Upper lobe of left lung (tissue), 6 donors: Measurements from ENCODE around the gene NEK11. TPM values are rescaled to one million over a fixed set of nuclear protein-coding genes. Genes with fewer than 3 reads are reported as not detected.

Experiments
- ATAC-seq, 2 donors: fragments of 200-7000 bp; cut with Tn5 transposase; one replicate each; pipeline ENCODE4 v1.9.1; 2022; ENCODE audit warnings: mild to moderate bottlenecking in 2 of 2, moderate library complexity in 2 of 2; ENCODE audit not compliant: low FRiP score in 2 of 2
- DNase-seq, 2 donors: peaks; one replicate each; pipeline ENCODE4 v3.0.0-alpha.2; 2019 to 2020
- H3K27ac ChIP-seq, 4 donors: fragments of 200-600 bp; sonication (generic); one replicate each; pipeline ENCODE4 v1.5.1; 2016 to 2019
- H3K27me3 ChIP-seq, 4 donors: fragments of 200-600 bp; sonication (generic); one replicate each; pipeline ENCODE4 v1.5.1; 2017 to 2019
- H3K36me3 ChIP-seq, 4 donors: fragments of 200-600 bp; sonication (generic); one replicate each; pipeline ENCODE4 v1.5.1; 2016 to 2019
- H3K4me1 ChIP-seq, 4 donors: fragments of 200-600 bp; sonication (generic); one replicate each; pipeline ENCODE4 v1.5.1; 2018 to 2019
- H3K4me3 ChIP-seq, 4 donors: fragments of 200-600 bp; sonication (generic); one replicate each; pipeline ENCODE4 v1.5.1; 2017 to 2019; ENCODE audit warnings: mild to moderate bottlenecking in 2 of 4, moderate library complexity in 1 of 4
- H3K9me3 ChIP-seq, 4 donors: fragments of 200-600 bp; sonication (generic); one replicate each; pipeline ENCODE4 v1.5.1; 2018 to 2019
- EP300 ChIP-seq, 4 donors: sonication (generic); formaldehyde crosslinking; IDR thresholded peaks; one replicate each; pipeline ENCODE4 v1.5.1; 2017; ENCODE audit warnings: antibody characterized with exemption in 4 of 4, control low read depth in 2 of 4
- POLR2A ChIP-seq, 4 donors: fragments of 450-650 bp; IDR thresholded peaks; one replicate each; pipeline ENCODE4 v1.5.1; 2016 to 2017; ENCODE audit warnings: antibody characterized with exemption in 4 of 4, mild to moderate bottlenecking in 2 of 4
- POLR2AphosphoS5 ChIP-seq, 2 donors: sonication (generic); formaldehyde crosslinking; IDR thresholded peaks; one replicate each; pipeline ENCODE4 v1.5.1; 2017; ENCODE audit warnings: antibody characterized with exemption in 2 of 2
- WGBS, 2 donors: methylation state at CpG; one replicate each; pipeline ENCODE4 v1.1.5; 2017 to 2018; 5-methylcytosine and 5-hydroxymethylcytosine counted together
- total RNA-seq, 6 donors: library from RNA; depleted of rRNA in 4 of 6; stranded (reverse); fragments of >200 nt in 4 of 6; gene quantifications; one replicate each; pipeline versions ENCODE4 v1.1.0 to v1.2.1, GENCODE V29; 2016 to 2021
- TF ChIP-seq, protein P1 (sequence below), 6 experiments: fragments of 450-650 bp in 4 of 6; fragments of 200-600 bp in 2 of 6; sonication (generic) in 2 of 6; IDR thresholded peaks; one replicate each; pipeline ENCODE4 v1.5.1; 2016 to 2019; ENCODE audit warnings: antibody characterized with exemption in 6 of 6
- donor health status: DM: no; HTN: no; CAD: no; lungs with moderate emphysema.
- donor health status: DM: no; HTN: yes; CAD: no; lungs with severe emphysema.

Gene NEK11
- total RNA-seq, 6 donors from 2014 or later: 2.4 to 40.4 (median 14.6) TPM

DNA sequence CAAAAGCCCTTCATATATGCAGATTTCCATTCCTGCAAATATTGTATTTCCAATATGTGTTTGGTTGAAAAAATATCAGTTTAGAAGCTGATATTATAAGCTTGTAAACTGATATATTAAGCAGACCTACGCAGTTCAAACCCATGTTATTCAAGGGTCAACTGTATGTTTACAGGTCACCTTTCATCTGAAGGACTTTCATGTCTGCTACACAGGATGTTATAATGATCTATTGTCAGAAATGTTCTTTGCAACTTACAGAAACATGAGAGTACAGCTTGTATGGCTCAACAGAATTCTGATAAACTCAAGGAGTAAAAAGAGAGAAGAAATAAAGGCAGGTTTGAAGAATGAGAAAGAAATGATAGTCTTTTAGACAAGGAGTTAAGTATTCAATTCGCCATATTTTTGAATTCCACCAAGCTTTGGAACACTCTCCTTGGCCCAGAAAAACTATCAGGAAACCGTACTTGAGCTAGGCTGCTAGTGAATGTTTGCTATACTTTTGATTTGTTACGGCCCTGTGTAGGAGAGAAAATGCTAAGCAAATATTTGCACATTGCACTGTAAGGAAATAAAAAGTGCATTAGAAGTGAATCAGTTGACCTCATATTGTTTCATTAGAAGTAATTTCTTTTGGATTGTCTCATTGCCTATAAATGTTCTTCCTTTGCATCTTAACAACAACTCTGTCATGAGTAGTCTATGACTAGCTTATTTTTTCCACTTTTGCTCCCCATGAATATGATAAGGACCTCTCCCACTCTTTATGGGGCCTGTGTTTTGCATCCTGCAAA is 81.2 kb downstream of the NEK11 start:
- DNase-seq (no peak), ATAC-seq (no peak)
- WGBS, 2 donors: 51 to 57% methylated on average over 4 of the region's 4 CpGs
- H3K4me1 ChIP-seq: no peaks in the 10 kb centered on the region
- no peaks in the 10 kb centered on the region for H3K27me3 ChIP-seq
- no peak overlapping the region for H3K27ac ChIP-seq
- TF ChIP-seq POLR2A (IDR thresholded peaks at IDR 0.05): no peak
- TF ChIP-seq EP300 (IDR thresholded peaks at IDR 0.05): no peak
- TF ChIP-seq, protein P1, sequence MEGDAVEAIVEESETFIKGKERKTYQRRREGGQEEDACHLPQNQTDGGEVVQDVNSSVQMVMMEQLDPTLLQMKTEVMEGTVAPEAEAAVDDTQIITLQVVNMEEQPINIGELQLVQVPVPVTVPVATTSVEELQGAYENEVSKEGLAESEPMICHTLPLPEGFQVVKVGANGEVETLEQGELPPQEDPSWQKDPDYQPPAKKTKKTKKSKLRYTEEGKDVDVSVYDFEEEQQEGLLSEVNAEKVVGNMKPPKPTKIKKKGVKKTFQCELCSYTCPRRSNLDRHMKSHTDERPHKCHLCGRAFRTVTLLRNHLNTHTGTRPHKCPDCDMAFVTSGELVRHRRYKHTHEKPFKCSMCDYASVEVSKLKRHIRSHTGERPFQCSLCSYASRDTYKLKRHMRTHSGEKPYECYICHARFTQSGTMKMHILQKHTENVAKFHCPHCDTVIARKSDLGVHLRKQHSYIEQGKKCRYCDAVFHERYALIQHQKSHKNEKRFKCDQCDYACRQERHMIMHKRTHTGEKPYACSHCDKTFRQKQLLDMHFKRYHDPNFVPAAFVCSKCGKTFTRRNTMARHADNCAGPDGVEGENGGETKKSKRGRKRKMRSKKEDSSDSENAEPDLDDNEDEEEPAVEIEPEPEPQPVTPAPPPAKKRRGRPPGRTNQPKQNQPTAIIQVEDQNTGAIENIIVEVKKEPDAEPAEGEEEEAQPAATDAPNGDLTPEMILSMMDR (IDR thresholded peaks at IDR 0.05): no peak
- TF ChIP-seq POLR2AphosphoS5 (IDR thresholded peaks at IDR 0.05): no peak
- no peak overlapping the region for H3K4me3 ChIP-seq
- H3K36me3 ChIP-seq: no peaks in the 10 kb centered on the region
- no peaks in the 10 kb centered on the region for H3K9me3 ChIP-seq

DNA sequence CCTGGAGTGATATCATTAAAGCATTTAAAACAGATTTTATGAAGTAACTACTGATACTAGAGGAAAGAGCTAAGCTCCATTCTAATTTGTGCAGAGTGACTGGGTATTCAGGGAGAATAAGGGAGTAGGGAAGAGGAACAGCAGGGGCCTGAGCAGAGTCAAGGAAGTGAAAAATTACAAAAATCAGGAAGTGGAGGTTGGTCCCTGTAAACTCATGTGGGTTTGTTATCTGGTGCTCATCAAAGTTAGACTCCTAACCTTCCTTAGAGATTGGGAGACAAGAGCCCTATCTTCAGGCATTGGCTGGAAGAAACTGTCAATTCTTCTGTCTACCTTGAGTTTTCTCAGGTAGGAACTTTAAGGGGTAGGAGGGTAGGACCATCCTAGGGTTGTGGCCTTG is 82.5 kb downstream of the NEK11 start:
- Histone ChIP-seq H3K27ac (no peak overlapping the region), H3K4me3 (no peak overlapping the region)
- no peak for ATAC-seq

DNA sequence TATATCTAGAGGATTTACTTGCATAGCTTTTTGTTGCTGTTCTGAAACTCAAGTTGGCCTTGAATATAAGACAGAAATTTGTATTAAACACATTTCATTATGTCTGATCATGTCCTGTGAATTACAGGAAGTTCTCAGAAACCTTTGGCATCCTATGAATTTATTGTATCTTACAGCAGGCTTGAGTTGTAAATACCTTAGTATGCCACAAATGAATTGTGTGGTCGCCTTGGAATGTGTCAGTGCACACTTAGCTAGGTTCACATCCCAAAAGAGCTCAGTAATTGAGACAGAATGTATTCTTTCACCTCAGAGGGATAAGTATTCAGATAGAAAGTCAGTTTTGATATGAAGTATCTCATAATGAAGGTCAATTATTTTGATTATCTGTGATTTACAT is 83.4 kb downstream of the NEK11 start:
- WGBS, 2 donors: 68 to 94% methylated on average over 1 of the region's 1 CpG
- Histone ChIP-seq H3K36me3 (no peaks in the 10 kb centered on the region), H3K4me3 (no peak overlapping the region), H3K27ac (no peak overlapping the region), H3K27me3 (no peaks in the 10 kb centered on the region), H3K4me1 (no peaks in the 10 kb centered on the region), H3K9me3 (no peaks in the 10 kb centered on the region)
- TF ChIP-seq, protein P1 (IDR thresholded peaks at IDR 0.05): no peak
- no peak for TF ChIP-seq EP300 (IDR thresholded peaks at IDR 0.05)
- TF ChIP-seq POLR2A (IDR thresholded peaks at IDR 0.05): no peak
- no peak for TF ChIP-seq POLR2AphosphoS5 (IDR thresholded peaks at IDR 0.05)
- DNase-seq (no peak), ATAC-seq (no peak)

More for the DNA sequence above, 82.5 kb downstream of the NEK11 start:
- Histone ChIP-seq H3K27me3 (no peaks in the 10 kb centered on the region), H3K4me1 (no peaks in the 10 kb centered on the region), H3K9me3 (no peaks in the 10 kb centered on the region), H3K36me3 (no peaks in the 10 kb centered on the region)
- TF ChIP-seq EP300 (IDR thresholded peaks at IDR 0.05) (no peak), POLR2A (IDR thresholded peaks at IDR 0.05) (no peak), POLR2AphosphoS5 (IDR thresholded peaks at IDR 0.05) (no peak)
- TF ChIP-seq, protein P1 (IDR thresholded peaks at IDR 0.05): no peak
- DNase-seq: no peak

DNA sequence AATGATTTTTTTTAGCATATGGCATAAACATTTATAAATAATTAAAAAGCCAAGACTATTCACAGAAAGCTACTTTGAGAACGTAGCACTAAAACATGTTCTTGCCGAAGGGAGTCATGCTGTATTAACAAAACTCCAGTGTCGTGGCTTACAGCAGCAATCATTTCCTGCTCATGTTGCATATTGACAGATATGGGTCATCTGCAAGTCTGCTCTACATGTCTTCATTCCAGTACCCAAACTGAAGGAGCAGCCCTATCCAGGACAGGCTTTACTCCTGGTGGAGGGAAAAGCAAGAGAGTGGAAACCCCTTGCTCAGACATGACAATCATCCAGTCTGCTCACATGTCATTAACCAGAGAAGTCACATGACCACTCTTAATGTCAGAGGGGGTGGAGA is 87.6 kb downstream of the NEK11 start:
- H3K9me3 ChIP-seq: no peaks in the 10 kb centered on the region
- no peaks in the 10 kb centered on the region for H3K36me3 ChIP-seq
- TF ChIP-seq, protein P1 (IDR thresholded peaks at IDR 0.05): no peak
- TF ChIP-seq EP300 (IDR thresholded peaks at IDR 0.05): no peak
- no peak overlapping the region for H3K27ac ChIP-seq
- no peaks in the 10 kb centered on the region for H3K4me1 ChIP-seq
- no peak for ATAC-seq
- no peaks in the 10 kb centered on the region for H3K27me3 ChIP-seq
- H3K4me3 ChIP-seq: no peak overlapping the region
- no peak for DNase-seq
- WGBS, 2 donors: 48 to 76% methylated on average over 3 of the region's 3 CpGs

DNA sequence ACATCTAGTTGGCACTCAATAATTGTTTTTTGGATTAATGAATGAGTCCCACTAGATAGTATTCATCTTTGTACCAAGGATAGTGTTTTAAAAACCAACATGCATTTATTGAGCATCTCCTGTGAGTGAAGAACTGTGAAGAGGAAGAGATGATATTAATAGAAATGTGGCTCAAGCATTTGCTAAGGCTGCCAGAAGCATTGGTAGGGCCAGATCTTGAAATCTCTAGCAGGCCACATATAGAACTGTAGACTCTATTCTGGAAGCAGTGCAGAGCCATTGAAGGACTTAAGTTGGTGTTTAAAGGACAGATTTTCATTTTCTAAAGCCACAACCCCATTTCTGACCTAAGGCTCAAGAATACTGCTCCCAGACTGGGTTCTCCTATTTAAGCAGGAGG is 99.0 kb downstream of the NEK11 start:
- ATAC-seq (no peak), DNase-seq (no peak)
- Histone ChIP-seq H3K4me3 (no peak overlapping the region), H3K27me3 (no peaks in the 10 kb centered on the region), H3K4me1 (no peaks in the 10 kb centered on the region), H3K9me3 (peaks cover 0 to 3% (median 0%) of the 10 kb centered on the region in 4 donors), H3K27ac (no peak overlapping the region), H3K36me3 (no peaks in the 10 kb centered on the region)
- TF ChIP-seq POLR2AphosphoS5 (IDR thresholded peaks at IDR 0.05) (no peak), POLR2A (IDR thresholded peaks at IDR 0.05) (no peak), EP300 (IDR thresholded peaks at IDR 0.05) (no peak)
- TF ChIP-seq, protein P1 (IDR thresholded peaks at IDR 0.05): no peak
